Suprapubic skin (tissue), 4 donors: ENCODE data around the gene ERVMER34-1. TPM values are rescaled to one million over a fixed set of nuclear protein-coding genes. Genes with fewer than 3 reads are reported as not detected.

ENCODE experiments used
- DNase-seq, 2 donors: peaks; one replicate each; pipeline ENCODE4 v3.0.0-alpha.2; 2019; ENCODE audit warnings: low spot score in 2 of 2
- H3K27ac ChIP-seq: fragments of 200-600 bp; sonication (generic); one replicate; pipeline ENCODE4 v1.5.1; 2019
- H3K27me3 ChIP-seq: fragments of 200-600 bp; sonication (generic); one replicate; pipeline ENCODE4 v1.5.1; 2019
- H3K36me3 ChIP-seq: fragments of 200-600 bp; sonication (generic); one replicate; pipeline ENCODE4 v1.5.1; 2019
- H3K4me1 ChIP-seq: fragments of 200-600 bp; sonication (generic); one replicate; pipeline ENCODE4 v1.5.1; 2019
- H3K4me3 ChIP-seq: fragments of 200-600 bp; sonication (generic); one replicate; pipeline ENCODE4 v1.5.1; 2019; ENCODE audit warnings: mild to moderate bottlenecking
- H3K9me3 ChIP-seq: fragments of 200-600 bp; sonication (generic); one replicate; pipeline ENCODE4 v1.5.1; 2019
- EP300 ChIP-seq: sonication (generic); formaldehyde crosslinking; IDR thresholded peaks from one replicate; pipeline ENCODE4 v1.6.1; 2017; ENCODE audit warnings: antibody characterized with exemption
- POLR2A ChIP-seq, 2 donors: fragments of 450-650 bp; IDR thresholded peaks; one replicate each; pipeline ENCODE4 v1.6.1; 2017; ENCODE audit warnings: antibody characterized with exemption in 2 of 2, mild to moderate bottlenecking in 2 of 2, moderate library complexity in 2 of 2
- POLR2AphosphoS5 ChIP-seq, 3 donors: sonication (generic); formaldehyde crosslinking; IDR thresholded peaks; one replicate each; pipeline ENCODE4 v1.6.1; 2017; ENCODE audit warnings: antibody characterized with exemption in 3 of 3
- WGBS: methylation state at CpG from one replicate; pipeline ENCODE4 v1.1.5; 2018; 5-methylcytosine and 5-hydroxymethylcytosine counted together
- total RNA-seq, 4 donors: library from RNA; depleted of rRNA; stranded (reverse); fragments of >200 nt; gene quantifications; one replicate each; pipeline ENCODE4 v1.1.0, GENCODE V29; 2016
- TF ChIP-seq, protein P1 (sequence below), 2 donors: fragments of 200-600 bp in 1 of 2; fragments of 450-650 bp in 1 of 2; sonication (generic) in 1 of 2; IDR thresholded peaks; one replicate each; pipeline ENCODE4 v1.5.1; 2016 to 2019; ENCODE audit warnings: antibody characterized with exemption in 2 of 2, mild to moderate bottlenecking in 1 of 2, moderate library complexity in 1 of 2

ERVMER34-1 gene
- total RNA-seq, 4 donors from 2014 or later = 0.72 to 1.8 (median 1.1) TPM

DNA sequence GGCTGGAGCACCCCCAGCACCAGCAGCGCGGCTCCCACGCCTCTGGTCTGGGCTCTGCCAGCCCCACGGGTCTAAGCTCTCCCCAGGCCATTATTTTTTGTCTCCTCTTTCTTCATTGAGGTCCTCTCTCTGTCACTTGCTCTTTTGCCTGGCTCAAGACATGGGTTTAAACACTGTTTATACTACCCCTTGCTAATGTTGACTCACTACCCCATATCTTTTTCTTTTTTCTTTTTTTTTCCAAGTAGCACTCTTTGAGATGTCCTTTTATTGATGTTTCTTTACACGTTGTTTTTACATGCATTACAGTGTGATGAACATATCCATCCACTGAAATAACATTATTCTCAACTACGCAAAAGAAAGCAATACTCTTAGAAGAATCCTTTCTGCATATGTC, 1.7 kb upstream of the ERVMER34-1 start:
- no peak for DNase-seq
- Histone ChIP-seq H3K9me3 (no peaks in the 10 kb centered on the region), H3K36me3 (no peaks in the 10 kb centered on the region), H3K27ac (no peak overlapping the region), H3K27me3 (peaks cover 19% of the 10 kb centered on the region), H3K4me1 (peaks cover 14% of the 10 kb centered on the region), H3K4me3 (no peak overlapping the region)
- 87% methylated on average over 6 of the region's 6 CpGs for WGBS
- TF ChIP-seq, protein P1, sequence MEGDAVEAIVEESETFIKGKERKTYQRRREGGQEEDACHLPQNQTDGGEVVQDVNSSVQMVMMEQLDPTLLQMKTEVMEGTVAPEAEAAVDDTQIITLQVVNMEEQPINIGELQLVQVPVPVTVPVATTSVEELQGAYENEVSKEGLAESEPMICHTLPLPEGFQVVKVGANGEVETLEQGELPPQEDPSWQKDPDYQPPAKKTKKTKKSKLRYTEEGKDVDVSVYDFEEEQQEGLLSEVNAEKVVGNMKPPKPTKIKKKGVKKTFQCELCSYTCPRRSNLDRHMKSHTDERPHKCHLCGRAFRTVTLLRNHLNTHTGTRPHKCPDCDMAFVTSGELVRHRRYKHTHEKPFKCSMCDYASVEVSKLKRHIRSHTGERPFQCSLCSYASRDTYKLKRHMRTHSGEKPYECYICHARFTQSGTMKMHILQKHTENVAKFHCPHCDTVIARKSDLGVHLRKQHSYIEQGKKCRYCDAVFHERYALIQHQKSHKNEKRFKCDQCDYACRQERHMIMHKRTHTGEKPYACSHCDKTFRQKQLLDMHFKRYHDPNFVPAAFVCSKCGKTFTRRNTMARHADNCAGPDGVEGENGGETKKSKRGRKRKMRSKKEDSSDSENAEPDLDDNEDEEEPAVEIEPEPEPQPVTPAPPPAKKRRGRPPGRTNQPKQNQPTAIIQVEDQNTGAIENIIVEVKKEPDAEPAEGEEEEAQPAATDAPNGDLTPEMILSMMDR (IDR thresholded peaks at IDR 0.05) = no peak
- TF ChIP-seq EP300 (no peak), POLR2AphosphoS5 (IDR thresholded peaks at IDR 0.05) (no peak), POLR2A (IDR thresholded peaks at IDR 0.05) (no peak)

- no peak for TF ChIP-seq POLR2A (IDR thresholded peaks at IDR 0.05)
- TF ChIP-seq POLR2AphosphoS5 (IDR thresholded peaks at IDR 0.05) = no peak
- TF ChIP-seq, protein P1 (IDR thresholded peaks at IDR 0.05) = no peak
- TF ChIP-seq EP300 = no peak
- no peak overlapping the region for H3K27ac ChIP-seq
- peak overlapping the region; percentile 61 for H3K4me3 ChIP-seq
- peak in 1 of 2 donors; percentile 62 for DNase-seq
- peaks cover 14% of the 10 kb centered on the region for H3K4me1 ChIP-seq
- H3K9me3 ChIP-seq = no peaks in the 10 kb centered on the region
- no peaks in the 10 kb centered on the region for H3K36me3 ChIP-seq
- WGBS = 18% methylated on average over 13 of the region's 26 CpGs
- peaks cover 19% of the 10 kb centered on the region for H3K27me3 ChIP-seq
Measured at GRCh38 chr4:52751487-52751911, 274 bp upstream of the ERVMER34-1 start.

DNA sequence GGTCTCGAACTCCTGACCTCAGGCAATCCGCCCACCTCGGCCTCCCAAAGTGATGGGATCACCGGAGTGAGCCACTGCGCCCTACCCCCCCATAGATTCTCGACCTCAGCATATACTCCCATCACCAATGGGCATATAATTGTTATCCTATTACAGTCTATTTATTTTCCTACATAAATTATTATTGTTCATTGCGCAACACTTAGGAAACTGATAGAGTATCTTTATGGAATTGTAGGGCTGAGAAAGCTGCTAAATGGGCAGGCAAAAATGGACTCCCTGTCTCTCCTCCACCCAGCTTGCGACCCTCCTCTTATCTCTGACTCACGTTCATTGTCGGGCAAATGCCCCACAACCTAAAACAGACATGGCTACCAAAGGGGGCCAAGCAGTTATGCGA, 1.0 kb downstream of the ERVMER34-1 start:
- Histone ChIP-seq H3K36me3 (no peaks in the 10 kb centered on the region), H3K4me3 (no peak overlapping the region), H3K9me3 (no peaks in the 10 kb centered on the region), H3K27me3 (peaks cover 19% of the 10 kb centered on the region), H3K4me1 (peaks cover 14% of the 10 kb centered on the region), H3K27ac (no peak overlapping the region)
- DNase-seq = no peak
- WGBS = 97% methylated on average over 11 of the region's 11 CpGs
- TF ChIP-seq EP300 (no peak), POLR2AphosphoS5 (IDR thresholded peaks at IDR 0.05) (no peak), POLR2A (IDR thresholded peaks at IDR 0.05) (no peak)
- TF ChIP-seq, protein P1 (IDR thresholded peaks at IDR 0.05) = no peak

- Histone ChIP-seq H3K9me3 (no peaks in the 10 kb centered on the region), H3K4me1 (peaks cover 14% of the 10 kb centered on the region), H3K27me3 (peaks cover 19% of the 10 kb centered on the region), H3K27ac (no peak overlapping the region), H3K4me3 (no peak overlapping the region), H3K36me3 (no peaks in the 10 kb centered on the region)
- TF ChIP-seq, protein P1 (IDR thresholded peaks at IDR 0.05) = no peak
- no peak for TF ChIP-seq POLR2AphosphoS5 (IDR thresholded peaks at IDR 0.05)
- TF ChIP-seq EP300 = no peak
- TF ChIP-seq POLR2A (IDR thresholded peaks at IDR 0.05) = no peak
- 97% methylated on average over 6 of the region's 6 CpGs for WGBS
- no peak for DNase-seq
Measured at GRCh38 chr4:52748432-52748831, 2.8 kb downstream of the ERVMER34-1 start.

DNA sequence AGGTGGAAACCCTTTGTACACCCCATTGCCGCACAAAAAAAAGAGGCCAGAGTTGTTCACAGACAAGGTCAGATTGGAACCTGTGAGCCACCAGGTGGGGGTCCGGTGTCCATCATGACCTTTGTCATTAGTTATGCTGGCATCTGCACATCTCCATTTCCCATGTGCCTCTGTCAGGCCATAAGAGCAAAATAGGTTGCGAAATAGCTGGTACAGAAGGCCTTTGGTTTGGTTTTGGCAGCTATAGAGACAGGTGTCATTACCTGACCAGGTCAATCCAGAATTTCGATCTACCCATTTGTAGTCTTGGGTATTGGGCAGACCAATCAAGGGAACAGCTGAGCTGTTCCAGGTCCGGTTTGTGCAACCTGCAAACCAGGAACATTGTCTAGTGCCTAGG, 6.6 kb downstream of the ERVMER34-1 start:
- TF ChIP-seq, protein P1 (IDR thresholded peaks at IDR 0.05) = no peak
- no peak for TF ChIP-seq POLR2AphosphoS5 (IDR thresholded peaks at IDR 0.05)
- H3K4me3 ChIP-seq = no peak overlapping the region
- no peak for DNase-seq
- H3K27me3 ChIP-seq = no peaks in the 10 kb centered on the region
- H3K36me3 ChIP-seq = no peaks in the 10 kb centered on the region
- WGBS = 94% methylated on average over 5 of the region's 5 CpGs
- no peak overlapping the region for H3K27ac ChIP-seq
- H3K9me3 ChIP-seq = no peaks in the 10 kb centered on the region
- H3K4me1 ChIP-seq = no peaks in the 10 kb centered on the region
